OCI-LY7 (cell line): ENCODE data around the gene DAB1. TPM values are rescaled to one million over a fixed set of nuclear protein-coding genes. Genes with fewer than 3 reads are reported as not detected.

ENCODE experiments used
- BruUV-seq: library from RNA; stranded (reverse); fragments of 400-500 nt; replicated peaks from 2 replicates; lab custom pipeline; 2021; lab: Mats Ljungman, UMichigan
- CTCF ChIA-PET: fragments of 300-600 bp; sonication (Branson Sonifier 250); formaldehyde crosslinking; loops from one replicate; lab custom pipeline; 2022; ENCODE audit warnings: antibody characterized with exemption; ENCODE audit not compliant: unreplicated experiment; lab: Charles Lee
- POLR2A ChIA-PET: fragments of 300-600 bp; sonication (Branson Sonifier 250); formaldehyde crosslinking; loops from one replicate; lab custom pipeline; 2022; ENCODE audit warnings: antibody characterized with exemption; lab: Charles Lee
- DNase-seq: peaks from one replicate; pipeline ENCODE4 v3.0.0-alpha.2; 2015; ENCODE audit warnings: low spot score
- H2AFZ ChIP-seq: fragments of 200-600 bp; sonication (generic), shearing (Covaris generic); 2 replicates; pipeline ENCODE4 v1.6.1; 2014; ENCODE audit warnings: mild to moderate bottlenecking, antibody characterized with exemption, low read length, moderate library complexity
- H3K27ac ChIP-seq: fragments of 200-600 bp; sonication (generic); 2 replicates; pipeline ENCODE4 v1.5.1; 2014; ENCODE audit warnings: mixed run types, low read depth, mild to moderate bottlenecking, moderate library complexity, low read length, inconsistent platforms; ENCODE audit not compliant: poor library complexity, severe bottlenecking
- H3K36me3 ChIP-seq: fragments of 200-600 bp; sonication (generic); 2 replicates; pipeline ENCODE4 v1.6.1; 2014; ENCODE audit warnings: mild to moderate bottlenecking, antibody characterized with exemption, low read length, moderate library complexity, mixed read lengths; ENCODE audit not compliant: insufficient read depth
- H3K4me1 ChIP-seq: fragments of 200-600 bp; sonication (generic); 2 replicates; pipeline ENCODE4 v1.5.1; 2014; ENCODE audit warnings: mild to moderate bottlenecking, low read length; ENCODE audit not compliant: insufficient read depth, poor library complexity, severe bottlenecking
- H3K4me2 ChIP-seq: fragments of 200-600 bp; sonication (generic); 2 replicates; pipeline ENCODE4 v1.6.1; 2014; ENCODE audit warnings: mild to moderate bottlenecking, low read length
- H3K4me3 ChIP-seq: fragments of 200-600 bp; sonication (generic); 2 replicates; pipeline ENCODE4 v1.5.1; 2014; ENCODE audit warnings: mild to moderate bottlenecking, low read depth, low read length; ENCODE audit not compliant: poor library complexity, severe bottlenecking
- H3K79me2 ChIP-seq: fragments of 200-600 bp; sonication (generic); 2 replicates; pipeline ENCODE4 v1.6.1; 2016; ENCODE audit warnings: low read depth, mild to moderate bottlenecking, low read length, moderate library complexity, mixed read lengths; ENCODE audit not compliant: insufficient read depth
- H3K9me2 ChIP-seq: fragments of 200-600 bp; sonication (generic); 2 replicates; pipeline ENCODE4 v1.6.1; 2016; ENCODE audit warnings: mild to moderate bottlenecking, low read length, mixed read lengths; ENCODE audit not compliant: insufficient read depth
- H3K9me3 ChIP-seq: fragments of 200-600 bp; sonication (generic); 2 replicates; pipeline ENCODE4 v1.6.1; 2014; ENCODE audit warnings: mild to moderate bottlenecking, mixed run types, low read length, mixed read lengths
- H4K20me1 ChIP-seq: fragments of 200-600 bp; sonication (generic); 2 replicates; pipeline ENCODE4 v1.6.1; 2014; ENCODE audit warnings: mild to moderate bottlenecking, antibody characterized with exemption, low read length, moderate library complexity, mixed read lengths; ENCODE audit not compliant: insufficient read depth
- CTCF ChIP-seq: fragments of 200-600 bp; sonication (generic); conservative IDR thresholded peaks from 2 replicates; pipeline ENCODE4 v1.5.1; 2014; ENCODE audit warnings: mild to moderate bottlenecking, antibody characterized with exemption, low read length, moderate library complexity, mixed read lengths
- EZH2phosphoT487 ChIP-seq: fragments of 200-600 bp; sonication (generic); IDR thresholded peaks from 2 replicates; pipeline ENCODE4 v1.6.1; 2018; ENCODE audit warnings: low read depth, borderline replicate concordance, mild to moderate bottlenecking, mixed run types, antibody characterized with exemption, low read length, moderate library complexity, mixed read lengths
- intact Hi-C: fragments of 100-400 bp; cut with micrococcal nuclease; formaldehyde crosslinking; loops from one replicate; pipeline ENCODE4 v1.10.0; 2022; ENCODE audit not compliant: unreplicated experiment
- total RNA-seq, 2 experiments: library from RNA; depleted of rRNA in 1 of 2; stranded (reverse); fragments of >200 nt in 1 of 2; shearing (Covaris generic) in 1 of 2; gene quantifications; 2 replicates each; pipeline ENCODE4 v1.2.3, GENCODE V29; 2014 to 2022

The DAB1 gene
- total RNA-seq, 2 experiments from 2014 or later = not detected

DNA sequence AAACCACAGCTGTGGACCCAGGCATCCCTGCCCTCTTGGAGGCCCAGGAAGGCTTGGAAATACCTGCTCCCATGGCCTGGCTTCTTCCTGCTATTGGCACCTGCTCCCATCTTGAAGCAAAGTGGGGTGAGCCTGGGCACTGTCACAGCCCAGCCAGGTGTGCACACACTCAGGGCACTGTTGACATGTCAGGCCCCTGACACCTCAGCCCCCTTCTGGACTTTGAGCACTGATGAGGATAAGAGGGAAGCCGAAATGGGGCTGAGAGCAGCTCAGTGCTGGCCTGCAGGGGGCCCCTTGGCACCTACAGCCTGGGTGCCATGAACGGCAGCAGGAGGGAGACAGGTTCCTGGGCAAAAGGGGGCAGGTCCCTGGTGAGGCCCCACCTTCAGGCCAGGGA, 55.9 kb downstream of the DAB1 start:
- no peak overlapping the region for H3K4me3 ChIP-seq
- TF ChIP-seq EZH2phosphoT487 (no peak), CTCF (no peak)
- no peak overlapping the region for H2AFZ ChIP-seq
- no peaks in the 10 kb centered on the region for H3K79me2 ChIP-seq
- no peaks in the 10 kb centered on the region for H3K4me1 ChIP-seq
- CTCF ChIA-PET = no interaction called here
- no peak overlapping the region for H3K4me2 ChIP-seq
- intact Hi-C loops = no loop called here
- DNase-seq = no peak
- BruUV-seq = no TSS peak
- no peaks in the 10 kb centered on the region for H4K20me1 ChIP-seq
- H3K36me3 ChIP-seq = no peaks in the 10 kb centered on the region
- 0 out of 2 replicates have a peak, but pooled peaks cover 4% of the 10 kb centered on the region for H3K9me3 ChIP-seq
- H3K27ac ChIP-seq = no peak overlapping the region
- no peaks in the 10 kb centered on the region for H3K9me2 ChIP-seq
- POLR2A ChIA-PET = no interaction called here

DNA sequence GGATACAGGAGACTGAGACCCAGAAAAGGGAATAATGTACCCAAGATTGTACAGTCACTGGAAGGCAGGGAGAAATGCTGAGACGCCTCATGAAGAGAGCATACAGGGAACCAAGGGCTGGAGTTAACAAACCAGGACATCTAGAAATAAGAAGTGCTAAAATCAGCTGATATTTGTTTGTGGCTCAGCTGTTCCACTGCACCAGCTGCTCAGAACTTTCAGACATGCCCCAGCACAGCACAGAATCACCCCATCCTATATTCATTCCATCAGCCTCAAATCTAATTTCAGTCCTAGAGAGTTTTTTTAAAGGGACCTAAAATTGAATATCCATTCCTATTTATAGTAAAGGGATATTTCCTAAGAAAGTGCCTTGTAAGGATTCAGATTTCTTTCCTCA, 60.2 kb downstream of the DAB1 start:
- H3K4me2 ChIP-seq = no peak overlapping the region
- POLR2A ChIA-PET = no interaction called here
- H3K79me2 ChIP-seq = no peaks in the 10 kb centered on the region
- H3K36me3 ChIP-seq = no peaks in the 10 kb centered on the region
- no peaks in the 10 kb centered on the region for H3K4me1 ChIP-seq
- H3K27ac ChIP-seq = no peak overlapping the region
- CTCF ChIA-PET = no interaction called here
- H3K9me2 ChIP-seq = no peaks in the 10 kb centered on the region
- TF ChIP-seq CTCF (no peak), EZH2phosphoT487 (no peak)
- no peak overlapping the region for H2AFZ ChIP-seq
- H4K20me1 ChIP-seq = no peaks in the 10 kb centered on the region
- H3K9me3 ChIP-seq = 0 out of 2 replicates have a peak, but pooled peaks cover 4% of the 10 kb centered on the region
- DNase-seq = no peak
- no peak overlapping the region for H3K4me3 ChIP-seq
- intact Hi-C loops = no loop called here
- BruUV-seq = no TSS peak

DNA sequence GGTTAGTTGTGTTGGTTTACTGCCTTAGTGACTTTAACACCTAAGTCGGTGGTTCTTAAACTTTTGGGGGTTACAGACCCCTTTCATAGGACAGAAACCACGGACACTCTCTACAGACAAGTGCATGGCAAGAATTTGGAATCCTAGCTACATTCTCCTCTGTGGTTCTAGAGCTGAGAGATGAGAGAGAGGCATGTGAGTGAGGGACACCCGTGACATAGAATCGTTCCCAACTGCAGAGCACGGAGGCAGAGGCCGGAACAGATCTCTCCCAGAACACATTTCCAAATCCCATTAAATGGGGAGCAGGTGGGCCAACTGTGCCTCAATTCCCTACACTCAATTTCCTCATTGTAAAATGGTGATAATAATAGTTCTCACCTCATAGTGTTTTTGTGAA, 60.7 kb downstream of the DAB1 start:
- no peak overlapping the region for H3K4me3 ChIP-seq

More for the DNA sequence above, 60.7 kb downstream of the DAB1 start:
- no peak overlapping the region for H3K4me2 ChIP-seq
- intact Hi-C loops = no loop called here
- no peaks in the 10 kb centered on the region for H4K20me1 ChIP-seq
- no peaks in the 10 kb centered on the region for H3K9me2 ChIP-seq
- no peaks in the 10 kb centered on the region for H3K36me3 ChIP-seq
- no peak for TF ChIP-seq EZH2phosphoT487
- no peak for TF ChIP-seq CTCF
- no peak overlapping the region for H2AFZ ChIP-seq
- BruUV-seq = no TSS peak
- ChIA-PET POLR2A (no interaction called here), CTCF (no interaction called here)
- H3K79me2 ChIP-seq = no peaks in the 10 kb centered on the region
- 0 out of 2 replicates have a peak, but pooled peaks cover 2% of the 10 kb centered on the region for H3K9me3 ChIP-seq
- no peak for DNase-seq
- no peaks in the 10 kb centered on the region for H3K4me1 ChIP-seq
- H3K27ac ChIP-seq = no peak overlapping the region
